HG02970 (cell line): ENCODE results near the gene ARL11.
"Not testable (repeated sequence)": the region's sequence is repeated elsewhere in the genome, so short reads cannot be mapped to it uniquely, and the experiment has no call there.

Experiments
- ATAC-seq: cut with Tn5 transposase; IDR thresholded peaks from one replicate; pipeline ENCODE4 v1.9.1; 2021; ENCODE audit warnings: mild to moderate bottlenecking, moderate library complexity, moderate number of reproducible peaks; ENCODE audit not compliant: unreplicated experiment, low FRiP score

ARL11 gene

DNA sequence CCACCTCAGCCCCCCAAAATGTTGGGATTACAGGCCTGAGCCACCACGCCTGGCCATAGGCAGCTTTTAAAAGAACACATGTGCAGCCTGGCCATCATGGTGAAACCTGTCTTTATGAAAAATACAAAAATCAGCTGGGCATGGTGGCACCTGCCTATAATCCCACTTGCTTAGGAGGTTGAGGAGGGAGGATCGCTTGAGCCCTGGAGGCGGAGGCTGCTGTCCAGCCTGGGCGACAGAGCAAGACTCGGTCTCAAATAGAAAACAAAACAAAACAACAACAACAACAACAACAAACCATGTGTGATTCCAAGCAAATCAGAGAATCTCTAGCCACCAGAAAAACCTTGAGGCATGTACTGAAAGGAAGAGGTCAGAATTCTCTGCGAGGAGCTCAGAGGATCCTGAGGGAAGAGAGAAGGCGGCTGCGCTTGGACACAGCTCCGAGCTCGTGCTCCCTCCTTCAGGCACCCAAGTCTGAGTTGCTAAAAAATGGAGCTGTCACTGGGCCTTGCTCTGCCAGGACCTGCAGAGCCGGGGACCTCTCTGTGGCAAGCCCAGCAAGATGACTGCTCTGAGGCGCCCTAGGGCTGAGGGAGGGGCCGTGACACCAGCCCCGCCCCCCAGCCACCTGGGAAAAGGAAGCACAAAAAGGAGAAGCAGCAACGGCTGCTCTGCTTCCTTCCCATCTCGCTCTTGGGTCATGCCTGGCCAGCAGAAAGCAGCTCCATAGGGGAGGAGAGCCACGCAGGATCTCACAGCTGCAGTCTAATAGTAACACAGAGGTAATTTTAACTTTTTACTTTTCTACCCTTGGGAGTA, at the start of gene ARL11:
Gene ARL11 (plus strand): TSS at position 677 of the 822 bp plus-strand sequence. CDS start 1,941 bp downstream, outside the sequence.
- peak; percentile 69 for ATAC-seq

DNA sequence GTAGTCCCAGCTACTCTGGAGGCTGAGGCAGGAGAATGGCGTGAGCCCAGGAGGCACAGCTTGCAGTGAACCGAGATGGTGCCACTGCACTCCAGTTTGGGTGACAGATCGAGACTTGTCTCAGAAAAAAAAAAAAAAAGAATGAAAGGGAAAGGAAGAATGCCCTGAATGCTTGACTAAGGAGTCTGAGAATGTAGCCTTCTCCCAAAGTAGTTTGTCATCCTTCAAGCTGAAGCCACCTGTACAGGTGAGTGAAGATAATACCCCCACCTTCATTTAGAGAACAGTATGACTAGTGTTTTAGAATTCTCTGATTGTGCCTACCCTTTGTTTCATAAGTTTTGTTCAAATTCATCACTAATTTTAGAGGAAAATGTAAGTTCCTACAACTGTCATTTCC, 48.8 kb upstream of the ARL11 start:
- no peak for ATAC-seq

DNA sequence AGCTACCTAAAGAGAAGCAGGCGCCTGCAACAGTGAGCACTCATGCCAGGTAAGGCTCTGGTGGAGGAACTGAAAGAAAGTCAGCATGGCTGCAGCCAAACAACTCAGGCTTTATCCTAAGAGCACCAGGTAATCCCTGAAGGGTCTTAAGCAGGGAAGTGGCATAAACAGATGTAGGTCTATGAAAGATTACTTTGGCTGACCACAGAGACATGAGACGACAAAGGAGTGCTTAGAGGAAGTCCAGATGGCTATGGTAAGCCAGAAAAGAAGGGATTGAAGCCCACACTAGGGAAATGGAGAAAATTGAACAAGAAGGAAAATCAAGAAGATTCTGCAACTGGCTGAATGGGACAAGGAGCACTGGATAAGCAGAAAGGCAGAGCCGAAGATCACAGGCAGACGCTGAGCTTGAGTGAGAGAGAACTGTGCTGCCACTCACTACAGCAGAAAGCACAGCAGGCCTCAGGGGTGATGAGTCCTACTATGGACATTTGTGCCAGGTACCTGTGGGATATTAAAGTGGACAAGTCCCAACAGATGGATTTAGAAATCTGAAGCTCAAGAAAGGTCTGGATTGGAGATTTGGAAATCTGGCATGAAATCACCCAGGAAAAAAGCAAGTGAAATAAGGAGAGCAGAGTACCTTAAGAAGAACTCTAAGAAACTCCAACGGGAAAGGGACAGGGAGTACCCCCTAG, 47.2 kb upstream of the ARL11 start:
- ATAC-seq: no peak

DNA sequence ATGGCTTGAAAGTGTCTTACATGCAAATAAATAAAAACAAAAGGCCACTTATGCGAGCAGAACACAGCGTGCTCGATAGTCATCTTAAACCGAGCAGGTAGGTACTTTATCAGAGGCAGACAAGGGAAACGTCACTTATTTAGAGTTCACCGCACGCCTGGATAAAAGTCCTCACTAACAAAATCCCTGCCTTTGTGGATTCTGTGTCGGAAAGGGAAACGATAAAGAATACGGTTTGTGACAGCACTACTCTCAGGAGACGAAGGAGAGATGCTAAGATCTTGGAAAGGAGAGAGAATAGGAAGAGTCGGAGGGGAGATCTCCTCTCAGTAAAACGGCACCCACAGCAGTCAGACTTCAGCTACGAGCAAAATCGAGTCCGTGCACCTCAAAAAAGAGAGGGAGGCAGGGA, 43.5 kb upstream of the ARL11 start:
- peak; percentile 17 for ATAC-seq

DNA sequence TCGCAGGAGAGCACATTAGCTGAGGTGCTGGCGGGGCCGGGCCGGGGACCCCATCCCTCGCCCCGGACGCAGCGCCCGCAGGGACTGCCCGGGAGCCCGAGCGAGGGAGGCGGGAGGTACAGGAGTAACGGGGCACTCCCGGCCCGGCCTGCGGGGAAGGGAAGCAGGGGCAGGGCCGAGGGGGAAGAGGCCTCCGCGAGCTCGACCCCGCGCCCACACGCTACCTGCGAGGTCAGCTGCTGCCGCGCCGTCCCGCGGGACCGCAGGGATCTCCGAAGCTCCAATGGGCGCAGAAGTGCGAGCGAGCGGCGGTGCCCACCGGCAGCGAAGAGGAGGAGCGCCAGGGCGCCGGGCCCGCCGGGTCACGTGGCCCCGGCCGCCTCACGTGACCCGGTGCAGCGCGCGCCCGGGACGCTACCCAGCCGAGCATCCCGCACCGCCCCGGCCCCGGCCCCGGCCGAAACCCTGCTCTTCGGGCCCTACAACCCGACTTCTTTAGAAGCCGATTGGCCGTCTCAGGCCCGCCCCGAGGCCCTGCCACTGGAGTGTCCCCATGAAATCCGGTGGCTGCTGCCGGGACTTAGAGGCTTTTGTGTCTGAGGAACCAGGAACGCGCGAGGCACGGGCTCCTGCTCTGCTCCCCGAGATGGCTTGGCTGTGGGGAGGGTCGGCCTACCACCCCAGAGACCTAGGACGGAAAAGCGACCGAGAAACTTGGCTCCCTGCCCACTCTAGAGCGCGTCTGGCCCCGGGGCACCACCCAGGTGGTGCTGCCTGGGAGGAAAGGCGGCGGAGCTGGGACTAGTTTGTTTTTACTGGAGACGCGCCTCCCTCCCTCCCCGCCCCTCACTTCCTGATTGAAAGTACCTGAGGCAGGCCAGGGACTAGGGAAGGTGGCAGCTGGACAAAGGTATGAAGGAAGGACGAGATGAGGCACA, 42.8 kb upstream of the ARL11 start, which contains the start of gene RCBTB1:
Gene RCBTB1 (minus strand): TSS at position 339 of the 938 bp plus-strand sequence. CDS start 18,279 bp downstream, outside the sequence.
- peak; percentile 87 for ATAC-seq

DNA sequence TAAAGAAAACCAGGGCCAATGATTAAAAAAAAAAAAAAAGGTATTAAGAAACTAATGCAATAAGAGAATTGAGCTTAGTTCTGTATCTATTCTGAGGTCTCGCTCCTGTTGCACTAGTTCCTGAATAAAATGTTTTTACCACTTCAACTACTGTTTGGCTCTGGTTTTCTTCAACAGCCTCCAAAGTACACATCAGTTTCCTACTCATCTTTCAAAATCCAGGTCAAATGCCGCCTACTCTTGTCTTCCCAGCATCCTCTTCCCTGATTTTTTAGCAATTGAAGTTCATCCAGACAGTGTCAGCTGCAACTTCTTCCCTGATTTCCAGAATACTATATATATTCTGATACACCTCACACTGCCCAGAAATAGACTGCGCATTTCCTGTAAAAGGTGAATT, 41.6 kb upstream of the ARL11 start:
- ATAC-seq: no peak

DNA sequence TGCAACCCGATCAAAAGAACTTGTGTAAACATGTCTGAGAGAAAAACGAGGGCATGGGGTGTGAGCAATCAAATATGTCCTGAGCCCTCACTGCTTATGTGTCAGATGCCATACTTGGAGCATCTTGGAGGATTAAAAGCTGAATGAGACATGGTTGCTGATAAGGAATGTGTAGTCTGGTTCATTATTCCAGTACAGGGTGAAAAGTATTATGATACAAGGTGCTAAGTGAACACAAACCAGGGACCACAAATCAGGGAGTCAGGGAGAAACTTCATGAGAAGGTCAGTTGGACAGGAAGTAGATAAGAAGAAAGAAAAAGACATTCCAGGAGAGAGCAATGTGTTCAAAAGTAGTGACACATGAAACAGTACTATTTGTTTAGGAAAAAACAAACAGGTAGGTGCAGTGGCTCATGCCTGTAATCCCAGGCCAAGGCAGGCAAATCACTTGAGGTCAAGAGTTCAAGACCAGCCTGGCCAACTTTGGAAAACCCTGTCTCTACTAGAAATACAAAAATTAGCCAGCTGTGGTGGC, 40.9 kb upstream of the ARL11 start:
- no peak for ATAC-seq

DNA sequence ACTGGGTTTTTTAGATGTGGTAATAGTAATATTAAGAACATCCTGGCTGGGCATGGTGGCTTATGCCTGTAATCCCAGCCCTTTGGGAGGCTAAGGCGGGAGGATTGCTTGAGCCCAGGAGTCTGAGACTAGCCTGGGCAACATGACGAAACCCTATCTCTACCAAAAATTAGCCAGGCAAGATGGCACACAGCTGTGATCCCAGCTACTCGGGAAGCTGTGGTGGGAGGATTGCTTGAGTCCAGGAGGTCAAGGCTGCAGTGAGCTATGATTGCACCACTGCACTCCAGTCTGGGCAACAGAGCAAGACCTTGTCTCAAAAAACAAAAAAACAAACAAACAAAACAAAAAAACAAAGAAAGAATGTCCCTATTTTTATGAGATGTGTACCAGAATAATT, 37.6 kb upstream of the ARL11 start:
- not testable (repeated sequence) for ATAC-seq

DNA sequence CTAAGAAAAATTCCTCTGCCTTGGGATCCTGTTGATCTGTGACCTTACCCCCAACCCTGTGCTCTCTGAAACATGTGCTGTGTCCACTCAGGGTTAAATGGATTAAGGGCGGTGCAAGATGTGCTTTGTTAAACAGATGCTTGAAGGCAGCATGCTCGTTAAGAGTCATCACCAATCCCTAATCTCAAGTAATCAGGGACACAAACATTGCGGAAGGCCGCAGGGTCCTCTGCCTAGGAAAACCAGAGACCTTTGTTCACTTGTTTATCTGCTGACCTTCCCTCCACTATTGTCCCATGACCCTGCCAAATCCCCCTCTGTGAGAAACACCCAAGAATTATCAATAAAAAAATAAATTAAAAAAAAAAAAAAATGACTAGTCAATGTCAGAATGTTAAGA, 34.4 kb upstream of the ARL11 start:
- not testable (repeated sequence) for ATAC-seq

DNA sequence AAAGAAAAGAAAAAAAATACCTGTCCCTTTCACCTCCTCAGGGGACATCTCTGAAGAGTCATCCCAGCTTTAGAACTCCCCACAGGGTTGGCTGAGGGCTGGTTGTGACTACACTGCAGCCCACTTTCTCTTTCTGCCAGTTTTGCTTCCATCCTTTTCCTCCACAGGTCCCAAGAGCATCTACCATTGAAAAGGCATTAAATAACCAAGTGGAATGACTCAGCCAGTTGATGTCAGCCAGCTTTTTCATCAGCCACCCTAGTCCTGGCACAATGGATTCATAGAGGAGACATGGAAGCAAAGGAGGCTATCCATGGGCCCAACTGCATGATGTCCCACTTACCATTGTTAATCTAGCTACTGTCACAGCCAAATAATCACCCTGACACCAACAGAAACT, 33.7 kb upstream of the ARL11 start:
- no peak for ATAC-seq

DNA sequence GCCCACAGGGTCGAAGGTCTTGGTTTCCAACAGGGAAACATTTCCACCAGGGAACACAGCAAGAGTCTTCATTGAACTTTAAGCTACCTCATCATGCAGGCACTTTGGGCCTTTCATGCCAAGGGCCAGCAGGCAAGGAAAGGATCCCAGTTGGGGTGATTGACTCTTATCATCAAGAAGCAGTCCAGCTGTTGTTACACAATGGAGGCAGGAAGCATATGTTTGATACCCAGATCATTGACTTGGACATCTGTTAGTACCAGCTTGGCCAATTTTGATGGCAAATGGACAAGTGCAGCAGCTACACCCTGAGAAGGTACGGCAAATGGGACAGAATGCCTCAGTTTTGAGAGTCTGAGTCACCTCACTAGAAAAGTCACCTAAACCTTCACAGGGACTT, 32.1 kb upstream of the ARL11 start:
- ATAC-seq: no peak

DNA sequence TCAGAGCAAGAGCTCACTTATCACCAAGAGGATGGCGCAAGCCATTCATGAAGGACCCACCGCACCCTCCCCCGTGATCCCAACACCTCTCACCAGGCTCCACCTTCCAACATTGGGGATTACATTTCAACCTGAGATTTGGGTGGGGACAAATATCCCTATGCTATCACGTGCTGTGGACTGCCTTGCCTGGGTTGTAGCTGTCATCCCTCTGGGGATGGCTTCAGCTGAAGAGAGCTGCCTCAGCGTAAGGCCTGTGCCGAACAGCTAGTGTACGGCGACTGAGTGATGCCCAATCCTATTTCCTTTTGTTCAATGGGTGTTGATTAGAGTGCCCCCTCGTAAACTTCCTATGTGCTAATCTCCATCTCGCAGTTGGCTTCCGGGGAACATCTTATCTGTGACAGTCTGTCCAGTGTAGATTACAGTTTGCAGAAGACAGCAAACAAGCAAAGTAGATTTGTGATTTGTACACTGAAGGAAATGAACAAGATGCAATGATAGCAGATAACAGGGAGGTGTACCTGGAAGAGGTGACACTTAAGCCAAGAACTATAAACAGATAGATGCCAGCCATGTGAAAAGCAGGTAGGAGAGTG, 31.2 kb upstream of the ARL11 start:
- ATAC-seq: no peak

DNA sequence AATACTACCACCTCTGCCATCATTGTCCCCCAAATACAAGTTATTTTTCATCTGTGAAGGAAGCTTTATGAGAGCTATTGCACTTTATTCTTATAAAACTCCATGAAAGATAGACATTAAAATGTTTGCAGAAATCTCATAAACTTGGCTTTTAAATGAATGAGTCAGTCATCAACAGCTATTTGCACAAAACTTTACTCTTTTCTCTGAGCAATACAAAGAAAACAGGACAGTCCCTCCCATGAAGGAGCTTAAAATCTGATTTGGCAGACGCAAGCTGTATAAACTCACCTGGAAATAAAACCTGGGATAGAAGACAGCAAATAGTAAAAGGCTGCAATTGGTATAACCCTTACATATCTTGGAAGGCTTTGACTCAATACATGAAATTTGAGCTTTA, 26.3 kb upstream of the ARL11 start:
- no peak for ATAC-seq

DNA sequence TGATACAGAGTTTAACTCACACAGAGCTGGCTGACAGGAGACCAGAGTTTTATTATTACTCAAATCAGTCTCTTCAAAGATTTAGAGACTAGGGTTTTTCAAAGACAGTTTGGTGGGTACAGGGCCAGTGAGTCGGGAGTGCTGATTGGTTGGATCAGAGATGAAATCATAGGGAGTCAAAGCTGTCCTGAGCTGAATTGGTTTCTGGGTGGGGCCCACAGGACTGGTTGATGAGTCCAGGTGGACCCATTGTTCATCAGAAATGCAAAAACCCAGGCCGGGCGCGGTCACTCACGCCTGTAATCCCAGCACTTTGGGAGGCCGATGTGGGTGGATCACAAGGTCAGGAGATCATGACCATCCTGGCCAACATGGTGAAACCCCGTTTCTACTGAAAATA, 25.7 kb upstream of the ARL11 start:
- ATAC-seq: not testable (repeated sequence)

DNA sequence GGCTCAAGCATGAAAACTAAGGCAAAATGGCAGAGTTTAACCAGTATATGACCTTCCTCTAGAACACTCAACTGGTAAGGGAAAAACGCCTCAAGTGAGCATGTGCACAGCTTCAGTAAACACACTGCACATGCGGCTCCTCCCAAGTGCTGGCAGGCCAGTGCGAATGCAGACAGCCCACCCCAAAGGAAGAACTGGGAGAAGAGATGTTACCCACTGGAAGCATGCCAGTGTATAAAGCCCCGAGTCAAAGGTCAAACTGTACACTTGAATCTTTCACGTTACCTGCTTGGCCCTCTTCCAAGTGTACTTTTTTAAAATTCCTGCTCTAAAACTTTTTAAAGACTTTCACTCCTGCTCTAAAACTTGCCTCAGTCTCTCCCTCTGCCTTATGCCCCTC, 23.7 kb upstream of the ARL11 start:
- ATAC-seq: no peak

DNA sequence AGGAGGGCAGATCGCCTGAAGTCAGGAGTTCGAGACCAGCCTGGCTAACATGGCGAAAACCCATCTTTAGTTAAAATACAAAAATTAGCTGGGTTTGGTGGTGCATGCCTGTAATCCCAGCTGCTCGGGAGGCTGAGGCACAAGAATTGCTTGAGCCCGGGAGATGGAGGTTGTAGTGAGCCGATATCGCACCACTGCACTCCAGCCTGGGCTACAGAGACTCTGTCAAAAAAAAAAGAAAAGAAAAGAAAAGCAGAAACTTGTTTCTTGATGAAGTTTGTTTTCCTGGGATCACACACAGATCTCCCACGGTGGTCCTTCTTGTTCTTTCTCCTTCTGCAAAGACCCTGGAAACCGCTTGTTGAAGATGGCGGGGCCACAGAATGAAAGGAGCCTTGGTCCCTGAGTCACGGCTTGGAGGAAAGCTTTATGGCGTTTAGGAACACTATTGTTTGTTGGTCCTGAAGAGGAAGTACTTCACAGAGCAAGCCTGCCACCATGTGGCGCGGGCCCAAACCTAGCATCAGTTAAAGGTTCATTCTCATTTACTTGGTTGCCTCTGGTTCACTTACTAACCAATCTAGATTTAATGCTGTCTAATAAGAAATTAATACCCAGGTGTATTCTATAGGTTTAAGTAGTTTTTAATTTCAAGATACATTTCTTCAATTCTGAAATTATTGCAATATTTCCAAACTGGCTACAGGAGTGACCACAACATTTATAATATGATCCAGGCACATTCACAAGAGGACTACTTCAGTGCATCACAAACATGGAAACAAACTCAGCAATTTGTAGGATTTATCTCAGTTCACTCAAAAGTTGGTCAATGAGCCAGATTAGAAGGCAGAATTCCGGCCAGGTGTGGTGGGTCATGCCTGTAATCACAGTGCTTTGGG, 21.3 kb upstream of the ARL11 start:
- no peak for ATAC-seq

DNA sequence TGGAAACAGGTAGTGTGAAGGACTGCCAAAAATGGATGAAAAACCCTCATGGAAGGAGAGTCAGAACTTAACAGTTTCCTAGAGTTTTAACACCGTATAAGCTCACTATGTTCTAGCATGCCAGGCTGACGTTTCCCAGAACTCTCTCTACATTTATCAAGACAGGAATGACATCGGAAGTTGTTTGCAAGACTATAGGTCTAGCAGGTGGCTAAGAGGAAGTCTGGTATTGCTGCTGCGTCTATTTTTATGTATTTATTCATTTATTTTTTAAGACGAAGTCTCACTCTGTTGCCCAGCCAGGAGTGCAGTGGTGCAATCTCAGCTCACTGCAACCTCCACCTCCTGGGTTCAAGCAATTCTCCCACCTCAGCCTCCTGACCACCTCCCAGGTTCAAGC, 20.5 kb upstream of the ARL11 start:
- ATAC-seq: no peak

DNA sequence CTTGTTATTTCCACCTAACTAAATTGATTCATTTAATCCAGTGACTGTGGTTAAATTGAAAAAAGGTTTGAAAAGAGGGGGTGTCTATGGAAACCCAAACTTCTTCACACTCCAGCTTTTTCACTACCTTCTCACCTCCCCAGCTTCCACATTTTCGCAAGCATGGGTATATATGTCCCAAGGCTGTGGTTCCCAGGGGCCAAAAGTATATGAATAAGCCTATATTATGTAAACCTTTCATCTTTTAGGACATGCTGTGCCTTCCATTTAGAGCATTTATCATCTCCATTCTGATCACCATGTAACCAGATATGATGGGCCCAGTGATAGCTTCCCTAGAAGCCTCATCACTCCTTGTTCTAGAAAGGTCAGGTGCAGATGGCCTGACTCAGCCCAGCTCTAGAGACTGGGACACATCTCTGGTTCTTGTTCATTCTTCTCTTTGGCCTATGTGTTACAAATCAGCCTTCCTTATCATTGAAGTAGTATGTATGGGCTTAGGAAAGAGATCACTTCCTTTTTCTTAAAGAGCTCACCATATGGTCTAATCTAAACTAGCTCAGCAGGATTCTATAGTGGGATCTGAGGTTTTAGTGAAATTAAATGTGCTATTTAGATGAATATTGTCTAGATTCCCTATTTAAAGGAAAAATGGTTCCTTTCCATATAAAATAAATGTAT, 19.5 kb upstream of the ARL11 start:
- ATAC-seq: no peak
